Skin epidermis (tissue), 12 donors: Measurements from ENCODE around the gene SMPD2.

ENCODE experiments used
- H3K27ac ChIP-seq, 21 experiments: fragments of 200-600 bp; sonication (generic) in 11 of 21; one replicate each; pipeline ENCODE4 v1.5.0; 2020; ENCODE audit warnings: mild to moderate bottlenecking in 3 of 21, inconsistent platforms in 2 of 21, moderate library complexity in 2 of 21
- H3K4me3 ChIP-seq, 7 experiments: fragments of 200-600 bp; sonication (generic) in 2 of 7; one replicate each; pipeline ENCODE4 v1.5.0; 2020; ENCODE audit warnings: inconsistent platforms in 2 of 7, mild to moderate bottlenecking in 2 of 7, moderate library complexity in 1 of 7

The SMPD2 gene, protein sequence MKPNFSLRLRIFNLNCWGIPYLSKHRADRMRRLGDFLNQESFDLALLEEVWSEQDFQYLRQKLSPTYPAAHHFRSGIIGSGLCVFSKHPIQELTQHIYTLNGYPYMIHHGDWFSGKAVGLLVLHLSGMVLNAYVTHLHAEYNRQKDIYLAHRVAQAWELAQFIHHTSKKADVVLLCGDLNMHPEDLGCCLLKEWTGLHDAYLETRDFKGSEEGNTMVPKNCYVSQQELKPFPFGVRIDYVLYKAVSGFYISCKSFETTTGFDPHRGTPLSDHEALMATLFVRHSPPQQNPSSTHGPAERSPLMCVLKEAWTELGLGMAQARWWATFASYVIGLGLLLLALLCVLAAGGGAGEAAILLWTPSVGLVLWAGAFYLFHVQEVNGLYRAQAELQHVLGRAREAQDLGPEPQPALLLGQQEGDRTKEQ

GRCh38 chr6:109440331-109441068 is at the start of gene SMPD2, which contains the start of gene PPIL6:
Gene SMPD2, plus strand, starts transcription at chr6:109440724. Its CDS starts 398 bp downstream, at chr6:109441122.
Gene PPIL6, minus strand, starts transcription at chr6:109440628. Its CDS starts 38 bp downstream, at chr6:109440590.
- H3K4me3 ChIP-seq = peak within 1 kb of the TSS; percentile 55 to 98 (median 75)
- peak within 1 kb of the TSS; percentile 51 to 96 (median 92) for H3K27ac ChIP-seq

- Histone ChIP-seq H3K27ac (no peak overlapping the region), H3K4me3 (no peak overlapping the region)
These were observed 47.2 kb upstream of the SMPD2 start for GRCh38 chr6:109393157-109393885.

- H3K4me3 ChIP-seq = no peak overlapping the region
- H3K27ac ChIP-seq = no peak overlapping the region
These were observed 46.6 kb upstream of the SMPD2 start for GRCh38 chr6:109393886-109394281.

DNA sequence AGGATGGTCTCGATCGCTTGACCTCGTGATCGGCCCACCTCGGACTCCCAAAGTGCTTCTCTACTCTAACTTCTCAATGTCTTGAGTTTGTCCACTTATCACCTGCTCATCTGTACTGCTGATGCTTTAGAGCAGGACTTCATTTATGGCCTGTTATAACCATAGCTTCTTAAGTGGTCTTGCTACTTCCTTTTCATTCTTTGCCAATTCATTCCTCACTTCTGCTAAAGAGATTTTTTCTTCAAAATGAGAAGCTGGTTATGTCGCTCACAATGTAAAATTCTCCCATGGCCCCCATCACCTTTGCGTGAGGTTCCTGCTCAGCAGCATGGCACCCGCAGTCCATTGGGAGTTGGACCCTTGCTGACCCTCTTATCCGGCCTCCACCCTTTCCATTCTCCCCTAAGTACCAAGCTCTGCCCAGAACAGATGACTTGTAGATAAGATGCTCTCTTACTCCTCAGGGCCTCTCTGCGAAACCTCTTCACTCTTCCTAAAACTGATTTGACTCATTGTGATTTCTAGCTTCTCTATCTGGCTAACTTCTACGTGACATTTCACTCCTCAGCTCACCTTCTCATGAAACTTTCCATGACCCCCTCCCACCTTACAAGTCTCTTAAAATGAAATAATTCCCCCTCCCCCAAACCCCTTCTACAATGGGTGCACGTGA is 44.3 kb upstream of the SMPD2 start:
- Histone ChIP-seq H3K4me3 (no peak overlapping the region), H3K27ac (no peak overlapping the region)

DNA sequence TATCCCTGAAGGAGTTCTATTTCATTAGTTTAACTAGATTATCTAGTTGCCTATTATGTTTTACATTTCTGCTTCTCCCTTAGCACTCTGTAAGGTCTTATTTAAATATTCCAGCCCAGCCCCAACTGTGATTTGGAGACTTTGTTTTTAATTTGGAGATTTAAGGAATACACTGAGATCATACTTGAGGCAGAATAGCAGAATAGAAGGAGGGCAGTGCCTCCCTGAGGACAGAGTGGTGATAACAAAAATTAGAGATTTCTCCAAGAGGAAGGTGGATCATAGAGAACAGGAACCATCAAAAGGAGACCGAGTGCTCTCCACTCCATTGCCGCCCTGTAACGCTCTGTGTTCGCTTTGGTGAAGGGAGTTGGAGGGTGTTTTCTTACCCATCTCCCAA is 43.5 kb upstream of the SMPD2 start:
- no peak overlapping the region for H3K27ac ChIP-seq

GRCh38 chr6:109406196-109406595 is 34.3 kb upstream of the SMPD2 start:
- H3K4me3 ChIP-seq = no peak overlapping the region
- H3K27ac ChIP-seq = no peak overlapping the region

More for the DNA sequence above, 43.5 kb upstream of the SMPD2 start:
- no peak overlapping the region for H3K4me3 ChIP-seq

GRCh38 chr6:109411034-109411433 is 29.5 kb upstream of the SMPD2 start:
- H3K27ac ChIP-seq = no peak overlapping the region

GRCh38 chr6:109417646-109418045 is 22.9 kb upstream of the SMPD2 start:
- H3K4me3 ChIP-seq = no peak overlapping the region
- H3K27ac ChIP-seq = no peak overlapping the region

More at GRCh38 chr6:109411034-109411433, 29.5 kb upstream of the SMPD2 start:
- H3K4me3 ChIP-seq = no peak overlapping the region

GRCh38 chr6:109420751-109421150 is 19.8 kb upstream of the SMPD2 start:
- no peak overlapping the region for H3K4me3 ChIP-seq
- H3K27ac ChIP-seq = no peak overlapping the region

DNA sequence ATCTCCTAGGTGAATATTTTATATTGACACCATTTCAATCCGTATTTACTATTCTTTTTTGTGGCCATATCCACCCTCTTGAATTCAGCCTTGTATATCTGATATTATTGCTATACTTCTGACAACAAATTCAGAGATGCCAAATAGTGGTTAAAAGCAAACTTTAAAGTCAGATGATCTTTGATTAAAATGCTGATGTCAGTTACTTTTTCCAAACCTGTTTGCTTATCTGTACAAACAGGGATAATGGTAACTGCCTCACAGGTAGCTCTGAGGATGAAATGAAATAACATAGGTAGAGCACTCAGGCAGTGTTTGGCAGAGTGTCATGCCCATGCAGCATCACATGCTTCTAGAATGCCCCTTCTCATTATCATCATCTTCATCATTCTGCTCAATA is 19.3 kb upstream of the SMPD2 start:
- Histone ChIP-seq H3K27ac (no peak overlapping the region), H3K4me3 (no peak overlapping the region)

- no peak overlapping the region for H3K27ac ChIP-seq
- H3K4me3 ChIP-seq = no peak overlapping the region
These were observed 15.6 kb upstream of the SMPD2 start for GRCh38 chr6:109424946-109425345.

GRCh38 chr6:109428889-109429477 is 11.5 kb upstream of the SMPD2 start:
- H3K27ac ChIP-seq = no peak overlapping the region
- H3K4me3 ChIP-seq = no peak overlapping the region

- no peak overlapping the region for H3K27ac ChIP-seq
These were observed 11.0 kb upstream of the SMPD2 start for GRCh38 chr6:109429496-109429895.

DNA sequence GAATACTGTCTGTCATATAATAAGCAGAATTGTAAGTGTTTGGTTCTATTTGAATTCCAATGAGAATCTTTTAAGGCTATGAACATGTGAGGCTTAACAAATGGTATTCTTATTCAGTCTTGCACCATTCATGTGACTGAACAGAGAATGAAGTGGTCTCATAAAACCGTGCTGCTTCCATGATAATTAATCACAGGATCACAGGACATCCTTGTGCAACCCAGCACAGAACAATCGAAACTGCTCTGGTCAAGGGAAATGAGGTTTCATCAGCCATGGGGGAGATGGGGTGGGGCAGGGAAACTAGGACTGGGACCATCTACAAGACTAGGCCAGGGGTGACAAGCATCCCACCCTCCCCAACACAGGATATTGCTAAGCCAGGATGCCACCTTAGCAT is 6.1 kb upstream of the SMPD2 start:
- Histone ChIP-seq H3K4me3 (no peak overlapping the region), H3K27ac (no peak overlapping the region)

More at GRCh38 chr6:109429496-109429895, 11.0 kb upstream of the SMPD2 start:
- no peak overlapping the region for H3K4me3 ChIP-seq

DNA sequence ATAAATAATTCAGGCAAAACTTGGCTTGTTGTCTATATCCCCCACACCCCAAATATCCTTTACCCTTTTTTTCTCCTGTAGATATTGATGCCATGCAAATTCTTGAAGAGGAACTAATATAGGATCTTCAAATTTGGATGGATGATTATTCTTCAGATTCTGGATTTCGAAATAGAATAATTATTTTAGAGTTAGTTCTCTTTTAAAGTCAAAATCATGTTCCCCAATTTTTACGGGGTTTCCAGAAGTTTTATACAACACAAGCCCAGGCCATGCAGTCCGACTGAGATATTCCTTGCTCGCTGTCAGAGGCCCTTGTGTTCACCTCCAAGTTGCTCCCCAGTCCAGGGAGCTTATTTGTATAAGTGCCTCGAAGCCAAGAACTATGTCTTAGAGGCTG is 4.5 kb upstream of the SMPD2 start:
- Histone ChIP-seq H3K4me3 (no peak overlapping the region), H3K27ac (no peak overlapping the region)

DNA sequence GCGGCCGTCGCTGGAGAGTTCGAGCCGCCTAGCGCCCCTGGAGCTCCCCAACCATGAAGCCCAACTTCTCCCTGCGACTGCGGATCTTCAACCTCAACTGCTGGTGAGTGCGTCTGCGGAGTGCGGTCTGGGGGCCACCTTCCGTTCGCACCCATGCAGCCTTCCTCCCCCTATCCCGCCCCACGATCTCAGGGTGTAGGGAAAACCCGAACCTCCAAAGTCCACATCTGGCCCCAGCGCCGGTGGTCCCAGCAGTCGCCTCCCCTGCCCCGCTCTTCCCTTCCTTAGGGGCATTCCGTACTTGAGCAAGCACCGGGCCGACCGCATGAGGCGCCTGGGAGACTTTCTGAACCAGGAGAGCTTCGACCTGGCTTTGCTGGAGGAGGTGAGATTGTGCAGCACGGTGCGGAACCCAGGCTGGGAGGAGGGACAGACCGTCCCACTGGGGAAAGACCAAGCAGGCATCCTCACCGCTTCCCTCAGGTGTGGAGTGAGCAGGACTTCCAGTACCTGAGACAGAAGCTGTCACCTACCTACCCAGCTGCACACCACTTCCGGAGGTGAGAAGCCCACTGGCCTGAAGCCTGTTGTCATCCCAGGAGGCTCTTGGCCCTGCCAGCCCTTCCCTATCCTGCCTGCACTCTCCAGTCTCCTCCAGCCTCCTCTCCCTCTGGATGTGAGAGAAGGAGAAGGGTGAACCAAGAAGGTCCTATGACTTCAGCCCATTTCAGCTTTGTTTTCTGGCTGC is 719 bp downstream of the SMPD2 start:
- Histone ChIP-seq H3K27ac (peak overlapping the region; percentile 51 to 96 (median 92)), H3K4me3 (peak overlapping the region; percentile 55 to 98 (median 75))

- H3K4me3 ChIP-seq = no peak overlapping the region
- H3K27ac ChIP-seq = peak overlapping the region in 7 of 21 experiments; percentile 88 to 95 (median 92)
These were observed 1.9 kb downstream of the SMPD2 start for GRCh38 chr6:109442393-109442924.

- Histone ChIP-seq H3K4me3 (no peak overlapping the region), H3K27ac (peak overlapping the region in 3 of 21 experiments; percentile 0 to 92 (median 26))
These were observed 3.0 kb downstream of the SMPD2 start for GRCh38 chr6:109443425-109443950.
